NCI-H1092 treated with DMSO at 0.1 percent for 48 hours (cell line): ENCODE results near the gene LMNA.

ENCODE experiments used
- DNase-seq: peaks from one replicate; lab custom pipeline; 2025; lab: John Stamatoyannopoulos, UW

LMNA gene

DNA sequence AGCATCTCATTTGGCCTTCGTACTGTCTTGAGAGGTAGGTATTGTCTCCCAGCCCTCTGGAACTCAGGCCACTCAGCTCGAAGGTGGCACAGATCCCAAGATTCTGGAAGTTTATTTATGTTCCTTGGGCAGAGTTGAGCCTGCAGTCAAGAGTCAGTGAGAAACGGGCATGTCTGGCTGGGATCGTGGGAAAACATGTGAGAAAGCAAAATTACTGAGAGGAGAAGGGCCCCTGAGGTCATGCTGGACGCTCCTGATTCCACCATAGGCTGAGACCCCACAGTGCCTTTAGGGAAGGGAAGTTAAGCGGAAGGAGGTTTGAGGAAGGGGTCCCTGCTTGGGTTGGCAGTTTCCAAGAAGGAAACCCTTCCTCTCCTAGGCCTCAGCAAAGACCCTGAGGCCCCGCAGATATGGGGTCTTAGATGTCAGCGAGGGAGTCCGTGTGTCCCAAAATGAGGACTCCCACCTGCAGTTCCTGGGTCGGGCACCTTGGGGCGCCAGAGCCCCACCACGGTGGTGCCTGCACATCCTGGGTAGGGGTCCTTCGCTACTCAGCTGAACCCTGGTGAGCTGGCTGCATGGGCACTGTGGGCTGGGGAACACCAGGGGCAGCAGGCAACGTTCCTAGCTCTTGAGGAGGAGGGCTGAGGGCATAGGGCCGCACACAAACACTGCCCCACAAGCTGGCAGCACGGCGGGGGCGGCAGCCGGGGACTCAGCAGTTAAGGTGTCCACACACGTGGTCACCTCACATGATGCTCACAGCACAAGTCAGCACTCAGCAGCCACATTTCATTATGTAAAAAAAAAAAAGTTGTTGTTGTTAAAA lies 26.6 kb downstream of the LMNA start:
- DNase-seq = peak; percentile 13

DNA sequence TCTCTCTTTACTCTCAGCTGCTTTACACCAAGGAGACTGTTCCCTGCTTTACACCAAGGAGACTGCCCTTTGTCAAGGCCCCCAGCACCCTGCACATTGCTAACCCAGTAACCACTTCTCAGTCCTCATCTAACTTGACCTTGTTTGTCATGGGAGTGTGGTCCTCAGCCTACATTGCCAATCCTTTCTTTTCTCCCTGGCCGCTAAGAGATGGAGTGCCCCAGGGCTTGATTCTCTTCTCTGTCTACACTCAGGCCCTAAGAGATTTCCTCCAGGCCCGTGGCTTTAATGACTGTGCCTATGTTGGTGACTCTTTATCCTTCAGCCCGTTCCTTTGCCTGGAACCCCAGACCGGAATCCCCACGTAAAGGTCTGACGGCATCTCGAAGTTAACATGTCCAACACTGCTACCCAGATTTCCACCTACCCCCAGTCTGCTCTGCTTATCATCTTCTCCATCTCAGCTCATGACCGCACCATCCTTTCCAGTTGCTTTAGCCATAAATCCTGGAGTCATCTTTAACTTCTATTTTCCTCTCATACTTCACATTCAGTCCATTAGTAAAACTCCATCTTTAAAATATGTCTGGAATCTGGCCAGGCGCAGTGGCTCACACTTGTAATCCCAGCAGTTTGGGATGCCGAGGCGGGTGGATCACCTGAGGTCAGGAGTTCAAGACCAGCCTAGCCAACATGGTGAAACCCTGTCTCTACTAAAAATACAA lies 29.4 kb downstream of the LMNA start:
- DNase-seq = no peak

DNA sequence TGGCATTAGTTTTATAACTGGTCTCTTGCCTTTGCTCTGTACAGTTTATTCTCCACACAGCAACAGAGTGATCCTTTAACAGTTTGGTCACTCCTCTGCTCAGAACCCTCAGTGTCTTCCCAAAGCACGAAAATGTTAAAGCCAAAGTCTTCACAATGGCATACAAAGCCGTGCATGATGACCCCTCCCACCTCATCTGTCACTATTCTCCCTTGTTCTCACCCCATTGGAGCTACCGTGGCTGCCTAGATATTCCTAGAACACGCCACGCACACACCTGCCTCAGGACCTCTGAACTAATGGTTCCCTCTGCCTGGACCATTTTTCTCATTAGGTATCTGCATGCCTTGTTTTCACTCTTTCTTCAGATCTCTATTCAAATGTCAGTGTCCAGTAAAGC lies 30.2 kb downstream of the LMNA start:
- no peak for DNase-seq

DNA sequence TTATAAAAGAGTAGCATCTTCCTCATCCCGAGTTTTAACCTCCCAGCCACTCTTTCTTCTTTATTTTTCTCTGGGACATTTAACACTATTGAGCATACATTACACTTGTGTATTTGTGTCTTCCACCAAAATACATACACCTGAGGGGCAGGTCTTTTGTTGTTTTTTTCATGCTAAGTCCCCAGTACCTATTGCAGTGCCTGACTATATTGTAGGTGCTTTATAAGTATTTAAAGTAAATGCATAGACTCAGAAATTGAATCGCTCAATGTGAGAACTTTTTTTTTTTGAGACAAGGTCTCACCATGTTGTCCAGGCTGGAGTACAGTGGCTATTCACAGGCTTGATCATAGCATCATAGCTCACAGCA lies 31.1 kb downstream of the LMNA start:
- DNase-seq = no peak

DNA sequence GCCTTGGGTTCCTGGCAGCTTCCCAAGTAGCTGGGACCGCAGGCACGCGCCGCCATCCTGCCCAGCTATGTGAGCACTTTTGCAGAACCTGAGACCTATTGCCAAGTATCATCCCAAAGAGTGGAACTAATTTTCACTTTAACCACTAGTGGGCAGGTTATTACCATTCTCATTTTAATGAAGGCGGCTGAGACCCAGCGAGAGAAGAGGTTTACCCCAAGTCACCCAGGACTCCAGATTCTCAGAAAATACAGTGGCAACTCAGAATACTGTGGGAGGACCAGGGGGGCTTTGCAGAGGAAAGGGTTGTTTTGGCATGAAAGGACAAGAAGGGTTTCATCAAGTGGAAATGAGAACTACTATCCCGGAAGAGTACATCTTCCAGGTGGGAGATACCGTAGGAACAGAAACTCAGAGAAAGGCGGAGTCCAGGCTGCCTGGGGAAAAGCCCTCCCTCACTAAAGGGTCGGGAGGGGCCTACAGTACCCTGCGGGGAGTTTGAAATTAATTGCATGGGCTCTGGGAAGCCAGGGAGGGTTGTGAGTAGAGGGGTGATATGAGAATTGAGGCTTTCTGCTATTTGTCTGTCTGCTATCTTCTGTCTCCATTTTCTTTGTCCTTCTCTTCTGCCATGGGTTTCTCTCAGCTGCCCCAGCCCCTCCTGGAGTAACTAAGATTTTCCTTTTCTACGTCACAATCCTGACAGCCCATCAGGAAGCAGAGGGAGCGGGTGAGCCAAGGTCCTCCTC lies 31.7 kb downstream of the LMNA start:
- DNase-seq = peak; percentile 86

DNA sequence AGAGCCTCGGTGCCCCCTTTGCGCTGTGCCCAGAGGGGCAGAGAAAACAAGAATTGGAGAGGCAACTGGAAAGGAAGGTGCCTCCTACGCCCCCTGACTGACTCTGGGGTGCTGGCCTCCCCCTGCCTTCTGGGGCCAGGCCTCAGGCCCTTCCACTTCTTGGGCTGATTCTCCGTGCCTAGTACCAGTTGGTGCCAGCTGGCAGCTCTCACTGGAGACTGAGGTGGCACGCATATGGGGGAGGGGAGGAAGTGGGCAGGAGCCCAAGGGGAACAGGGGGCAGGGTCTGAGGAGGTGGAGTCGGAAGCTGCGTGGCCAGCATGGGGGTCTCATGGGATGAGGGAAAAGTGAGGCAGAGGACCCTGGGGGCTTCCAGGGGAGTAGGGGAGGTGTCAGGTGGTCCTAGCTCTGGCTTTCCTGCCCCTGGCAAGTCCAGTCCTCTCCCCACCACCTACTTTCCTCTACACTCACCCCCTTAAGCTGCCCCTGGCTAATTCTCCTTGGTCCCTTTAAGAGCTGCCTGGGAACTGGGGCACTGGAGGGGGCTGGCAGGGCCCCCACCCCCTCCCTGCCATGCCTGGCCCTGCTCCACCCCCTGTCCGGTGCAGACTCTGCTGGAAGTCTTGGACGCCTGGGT lies 32.4 kb downstream of the LMNA start:
- peak; percentile 60 for DNase-seq

- DNase-seq = no peak
These were observed 33.7 kb downstream of the LMNA start for GRCh38 chr1:156148216-156148615.

DNA sequence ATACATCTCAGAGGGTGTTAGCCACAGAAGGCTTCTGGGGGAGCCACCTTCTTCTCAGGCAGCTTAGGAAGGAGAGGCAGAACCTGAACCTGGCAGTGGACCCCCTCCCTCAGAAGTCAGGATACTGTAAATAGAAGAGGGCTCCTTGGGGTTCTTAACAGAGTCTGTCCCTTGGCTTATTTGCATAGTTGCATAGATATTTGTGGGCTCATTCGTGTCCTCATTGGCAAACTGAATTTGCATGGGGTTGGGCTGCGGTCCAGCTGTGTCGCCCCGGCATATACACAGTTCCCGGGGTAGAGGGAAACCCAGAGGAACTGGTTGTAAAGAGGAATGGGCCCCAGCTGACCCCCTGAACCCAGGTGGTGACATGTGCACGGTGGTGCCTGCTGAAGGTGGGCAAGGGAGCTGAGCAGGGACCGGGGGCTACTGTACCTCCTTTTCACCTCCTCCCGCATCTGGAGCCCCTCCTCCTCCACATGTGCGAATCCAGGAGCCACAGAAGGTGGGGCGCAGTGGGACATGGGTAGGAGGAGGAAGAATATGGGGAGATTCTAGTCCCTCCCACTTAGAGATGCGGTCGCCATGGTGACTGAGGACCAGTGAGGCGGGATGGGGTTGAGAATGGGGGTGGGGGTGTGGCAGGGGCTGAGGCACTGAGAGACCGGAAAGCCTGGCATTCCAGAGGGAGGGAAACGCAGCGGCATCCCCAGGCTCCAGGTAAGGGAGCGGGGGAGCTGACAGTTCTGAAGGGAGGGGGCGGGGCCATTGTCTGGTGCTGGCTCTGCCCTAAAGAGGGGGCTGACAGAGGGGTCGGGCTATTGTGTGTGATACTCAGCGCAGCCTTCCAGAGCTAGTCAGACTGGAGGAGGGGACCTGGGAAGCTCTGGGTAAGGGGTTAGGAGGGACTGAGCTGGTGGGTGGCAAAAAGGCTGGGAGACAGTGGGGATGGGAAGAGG lies 35.1 kb downstream of the LMNA start:
- no peak for DNase-seq

DNA sequence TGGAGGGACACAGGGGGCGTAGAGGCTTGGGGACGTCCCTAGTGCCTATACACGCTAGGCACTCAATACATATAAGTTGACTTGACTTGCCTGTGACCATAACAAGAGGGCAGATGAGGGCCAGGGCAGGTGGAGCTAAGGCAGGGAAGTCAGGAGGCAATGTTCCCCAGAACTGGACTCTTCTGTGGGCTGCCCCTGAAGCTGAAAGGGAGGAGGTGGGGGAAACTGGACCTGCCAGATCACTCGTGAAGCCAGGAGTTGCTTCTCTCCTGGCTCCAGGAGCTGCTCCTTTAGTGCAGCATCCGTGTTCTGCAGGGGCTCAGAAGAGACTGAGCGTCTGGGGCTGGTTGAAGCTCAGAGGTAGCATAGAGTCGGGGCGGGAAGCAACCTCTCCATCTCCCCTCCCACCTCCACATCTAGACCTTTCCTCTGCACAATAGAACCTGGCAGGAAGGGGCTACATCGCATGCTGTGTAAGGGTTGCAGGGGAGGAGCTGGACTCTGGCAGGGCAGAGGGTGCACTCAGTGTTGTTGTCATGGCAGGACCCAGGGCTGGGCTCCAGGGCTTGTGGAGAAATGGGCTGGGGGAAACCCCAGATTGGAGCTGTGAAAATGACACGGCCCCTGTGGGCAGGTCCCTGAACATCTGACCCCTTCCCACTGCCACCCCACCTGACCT lies 36.0 kb downstream of the LMNA start:
- no peak for DNase-seq

- no peak for DNase-seq
These were observed 36.7 kb downstream of the LMNA start for GRCh38 chr1:156151093-156151688.

GRCh38 chr1:156152628-156153027 lies 38.1 kb downstream of the LMNA start:
- no peak for DNase-seq

GRCh38 chr1:156153362-156153761 lies 38.9 kb downstream of the LMNA start, which contains the start of gene SEMA4A:
SEMA4A (plus strand) TSS chr1:156153585; CDS start chr1:156154579, 994 bp downstream.
- no peak for DNase-seq

- no peak for DNase-seq
These were observed 39.8 kb downstream of the LMNA start for GRCh38 chr1:156154317-156154749.

DNA sequence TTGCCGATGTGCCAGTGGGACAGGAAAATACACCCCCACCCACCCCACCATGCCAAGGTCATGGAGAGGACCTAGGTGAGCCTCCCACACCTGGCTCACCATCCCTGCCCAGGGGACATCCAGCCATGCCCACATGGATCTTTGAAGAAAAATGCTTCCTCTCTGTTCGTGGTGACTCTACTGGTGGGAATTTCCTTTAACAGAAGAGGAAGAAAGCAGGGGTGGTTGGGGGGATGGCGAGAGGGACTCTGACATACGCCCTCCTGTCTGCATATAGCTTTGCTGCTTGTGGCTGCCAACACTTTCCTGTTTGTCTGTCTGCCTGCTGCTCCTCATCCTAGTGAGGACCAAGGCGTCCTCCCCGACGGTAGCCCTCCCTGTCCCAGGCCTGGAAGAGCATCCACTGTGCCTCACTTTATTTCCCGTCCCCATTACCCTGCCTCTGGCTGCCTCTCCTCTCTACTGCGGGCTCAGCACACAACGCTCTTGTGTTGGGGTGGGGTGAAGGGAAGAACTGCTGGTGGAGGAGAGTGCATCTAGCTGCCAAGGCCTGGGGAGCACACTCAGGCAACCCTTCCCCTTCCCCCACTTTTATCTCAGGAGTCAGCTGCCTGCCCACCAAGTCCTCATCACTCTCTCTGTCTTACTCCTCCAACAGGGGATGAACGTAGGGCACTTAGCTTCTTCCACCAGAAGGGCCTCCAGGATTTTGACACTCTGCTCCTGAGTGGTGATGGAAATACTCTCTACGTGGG lies 41.4 kb downstream of the LMNA start:
- DNase-seq = no peak

- DNase-seq = no peak
These were observed 43.0 kb downstream of the LMNA start for GRCh38 chr1:156157506-156157905.

GRCh38 chr1:156157966-156158365 lies 43.5 kb downstream of the LMNA start:
- DNase-seq = no peak

GRCh38 chr1:156160000-156160742 lies 45.7 kb downstream of the LMNA start:
- no peak for DNase-seq

DNA sequence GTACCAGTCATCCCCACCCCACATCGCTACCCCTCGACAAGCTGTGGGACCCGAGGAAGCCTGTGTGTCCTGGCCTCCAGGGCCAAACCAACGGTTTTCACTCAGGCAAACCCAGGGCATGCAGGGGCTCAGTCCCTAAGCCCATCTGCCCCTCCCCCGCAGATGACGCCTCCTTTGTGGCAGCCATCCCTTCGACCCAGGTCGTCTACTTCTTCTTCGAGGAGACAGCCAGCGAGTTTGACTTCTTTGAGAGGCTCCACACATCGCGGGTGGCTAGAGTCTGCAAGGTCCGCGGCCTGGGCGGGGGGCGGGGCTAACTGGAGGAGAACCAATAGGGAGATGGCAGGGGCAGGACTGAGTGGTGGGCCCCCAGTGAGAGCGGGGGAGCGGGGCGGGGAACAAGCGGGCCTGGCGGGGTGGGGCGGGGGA lies 46.2 kb downstream of the LMNA start:
- DNase-seq = peak; percentile 82
